Astrocyte (in vitro differentiated cells and primary cell): ENCODE results near the gene FOXL3. TPM values are rescaled to one million over a fixed set of nuclear protein-coding genes. Genes with fewer than 3 reads are reported as not detected.

ENCODE experiments used
- DNase-seq: peaks from one replicate; pipeline ENCODE4 v3.0.0-alpha.2; 2010; ENCODE audit warnings: low read depth
- FAIRE-seq: peaks from 2 replicates; lab custom pipeline; 2011; peaks lifted over from hg19 to GRCh38; lab: Jason Lieb, UNC
- H2AFZ ChIP-seq: 2 replicates; pipeline ENCODE4 v1.6.0; 2012; ENCODE audit warnings: low read depth, low read length, inconsistent platforms
- H3K27ac ChIP-seq: 2 replicates; pipeline ENCODE4 v1.5.1; 2011; ENCODE audit warnings: low read depth, low read length, inconsistent platforms
- H3K27me3 ChIP-seq: 2 replicates; pipeline ENCODE4 v1.6.0; 2011; ENCODE audit warnings: low read length, inconsistent platforms; ENCODE audit not compliant: insufficient read depth
- H3K36me3 ChIP-seq: 2 replicates; pipeline ENCODE4 v1.5.1; 2011; ENCODE audit warnings: low read length, inconsistent platforms; ENCODE audit not compliant: insufficient read depth
- H3K4me1 ChIP-seq: 2 replicates; pipeline ENCODE4 v1.5.1; 2011; ENCODE audit warnings: low read length, inconsistent platforms; ENCODE audit not compliant: insufficient read depth
- H3K4me2 ChIP-seq: 2 replicates; pipeline ENCODE4 v1.6.0; 2012; ENCODE audit warnings: low read length, inconsistent platforms
- H3K4me3 ChIP-seq: 2 replicates; pipeline ENCODE4 v1.5.1; 2011; ENCODE audit warnings: low read depth, mild to moderate bottlenecking, low read length, inconsistent platforms; ENCODE audit not compliant: insufficient read depth
- H3K79me2 ChIP-seq: 2 replicates; pipeline ENCODE4 v1.6.0; 2012; ENCODE audit warnings: mild to moderate bottlenecking, low read length, inconsistent platforms; ENCODE audit not compliant: insufficient read depth
- H3K9ac ChIP-seq: 2 replicates; pipeline ENCODE4 v1.6.0; 2012; ENCODE audit warnings: mild to moderate bottlenecking, low read length, inconsistent platforms
- H3K9me3 ChIP-seq: 2 replicates; pipeline ENCODE4 v1.5.1; 2012; ENCODE audit warnings: low read depth, mild to moderate bottlenecking, low read length, inconsistent platforms; ENCODE audit not compliant: insufficient read depth
- H4K20me1 ChIP-seq: 2 replicates; pipeline ENCODE4 v1.6.0; 2012; ENCODE audit warnings: low read length, inconsistent platforms; ENCODE audit not compliant: insufficient read depth
- H3K27ac Mint-ChIP-seq: one replicate; pipeline ENCODE4 v1.8.0; 2021; ENCODE audit warnings: mild to moderate bottlenecking, mixed read lengths; ENCODE audit not compliant: unreplicated experiment
- H3K27me3 Mint-ChIP-seq: one replicate; pipeline ENCODE4 v1.8.0; 2021; ENCODE audit warnings: low read depth, mixed read lengths; ENCODE audit not compliant: unreplicated experiment
- H3K36me3 Mint-ChIP-seq: one replicate; pipeline ENCODE4 v1.8.0; 2021; ENCODE audit warnings: low read depth, mixed read lengths; ENCODE audit not compliant: unreplicated experiment
- H3K4me1 Mint-ChIP-seq: one replicate; pipeline ENCODE4 v1.8.0; 2021; ENCODE audit warnings: low read depth, mixed read lengths; ENCODE audit not compliant: unreplicated experiment
- H3K4me3 Mint-ChIP-seq: one replicate; pipeline ENCODE4 v1.8.0; 2021; ENCODE audit warnings: mild to moderate bottlenecking, moderate library complexity, mixed read lengths; ENCODE audit not compliant: unreplicated experiment
- H3K9me3 Mint-ChIP-seq: one replicate; pipeline ENCODE4 v1.8.0; 2021; ENCODE audit warnings: mild to moderate bottlenecking, mixed read lengths; ENCODE audit not compliant: unreplicated experiment
- CTCF ChIP-seq: IDR thresholded peaks from 2 replicates; pipeline ENCODE4 v1.5.1; 2011; ENCODE audit warnings: low read depth, mild to moderate bottlenecking, inconsistent platforms, low read length, moderate library complexity; ENCODE audit not compliant: insufficient read depth
- EZH2 ChIP-seq: IDR thresholded peaks from 2 replicates; pipeline ENCODE4 v1.6.1; 2012; ENCODE audit warnings: mild to moderate bottlenecking, low read length, inconsistent platforms; ENCODE audit not compliant: insufficient read depth
- total RNA-seq: library from RNA; stranded (reverse); gene quantifications from 2 replicates; pipeline ENCODE4 v1.2.1, GENCODE V29; 2021

The FOXL3 gene
- total RNA-seq, 1 donor from 2014 or later, result not detected

GRCh38 chr7:293681-294439, 3.9 kb downstream of the FOXL3 start:
- Histone ChIP-seq H3K9ac (no peak overlapping the region), H3K9me3 (no peaks in the 10 kb centered on the region), H3K79me2 (no peaks in the 10 kb centered on the region), H4K20me1 (no peaks in the 10 kb centered on the region), H3K4me1 (no peaks in the 10 kb centered on the region), H3K4me2 (no peak overlapping the region), H2AFZ (no peak overlapping the region), H3K4me3 (no peak overlapping the region), H3K36me3 (no peaks in the 10 kb centered on the region), H3K27me3 (peaks cover 44% of the 10 kb centered on the region), H3K27ac (no peak overlapping the region)
- Mint-ChIP-seq H3K4me3 (no peak overlapping the region), H3K4me1 (no peaks in the 10 kb centered on the region), H3K27ac (no peak overlapping the region), H3K27me3 (peaks cover 33% of the 10 kb centered on the region), H3K36me3 (no peaks in the 10 kb centered on the region), H3K9me3 (peaks cover 2% of the 10 kb centered on the region)
- no peak for TF ChIP-seq EZH2
- TF ChIP-seq CTCF, result no peak
- FAIRE-seq (no peak), DNase-seq (no peak)

GRCh38 chr7:294440-295154, 4.6 kb downstream of the FOXL3 start:
- peaks cover 36% of the 10 kb centered on the region for H3K27me3 ChIP-seq
- H3K27ac Mint-ChIP-seq, result no peak overlapping the region
- H3K4me2 ChIP-seq, result no peak overlapping the region
- H3K27ac ChIP-seq, result no peak overlapping the region
- H3K36me3 Mint-ChIP-seq, result no peaks in the 10 kb centered on the region
- H3K79me2 ChIP-seq, result no peaks in the 10 kb centered on the region
- no peaks in the 10 kb centered on the region for H3K4me1 ChIP-seq
- TF ChIP-seq EZH2, result no peak
- no peak for TF ChIP-seq CTCF
- H3K9me3 Mint-ChIP-seq, result no peaks in the 10 kb centered on the region
- H3K27me3 Mint-ChIP-seq, result peaks cover 36% of the 10 kb centered on the region
- no peaks in the 10 kb centered on the region for H3K36me3 ChIP-seq
- no peaks in the 10 kb centered on the region for H3K9me3 ChIP-seq
- H3K9ac ChIP-seq, result no peak overlapping the region
- H3K4me1 Mint-ChIP-seq, result no peaks in the 10 kb centered on the region
- no peak overlapping the region for H3K4me3 ChIP-seq
- FAIRE-seq, result no peak
- H4K20me1 ChIP-seq, result no peaks in the 10 kb centered on the region
- H2AFZ ChIP-seq, result no peak overlapping the region
- H3K4me3 Mint-ChIP-seq, result no peak overlapping the region
- no peak for DNase-seq
